ENCODE data around the gene EML5. TPM values are rescaled to one million over a fixed set of nuclear protein-coding genes. Genes with fewer than 3 reads are reported as not detected.

EML5 gene
- total RNA-seq, 2 donors from 2014 or later = 0.41 to 0.71 TPM

- TF ChIP-seq, protein P1, sequence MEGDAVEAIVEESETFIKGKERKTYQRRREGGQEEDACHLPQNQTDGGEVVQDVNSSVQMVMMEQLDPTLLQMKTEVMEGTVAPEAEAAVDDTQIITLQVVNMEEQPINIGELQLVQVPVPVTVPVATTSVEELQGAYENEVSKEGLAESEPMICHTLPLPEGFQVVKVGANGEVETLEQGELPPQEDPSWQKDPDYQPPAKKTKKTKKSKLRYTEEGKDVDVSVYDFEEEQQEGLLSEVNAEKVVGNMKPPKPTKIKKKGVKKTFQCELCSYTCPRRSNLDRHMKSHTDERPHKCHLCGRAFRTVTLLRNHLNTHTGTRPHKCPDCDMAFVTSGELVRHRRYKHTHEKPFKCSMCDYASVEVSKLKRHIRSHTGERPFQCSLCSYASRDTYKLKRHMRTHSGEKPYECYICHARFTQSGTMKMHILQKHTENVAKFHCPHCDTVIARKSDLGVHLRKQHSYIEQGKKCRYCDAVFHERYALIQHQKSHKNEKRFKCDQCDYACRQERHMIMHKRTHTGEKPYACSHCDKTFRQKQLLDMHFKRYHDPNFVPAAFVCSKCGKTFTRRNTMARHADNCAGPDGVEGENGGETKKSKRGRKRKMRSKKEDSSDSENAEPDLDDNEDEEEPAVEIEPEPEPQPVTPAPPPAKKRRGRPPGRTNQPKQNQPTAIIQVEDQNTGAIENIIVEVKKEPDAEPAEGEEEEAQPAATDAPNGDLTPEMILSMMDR (IDR thresholded peaks at IDR 0.05) = no peak
- H3K27me3 ChIP-seq (replicated peaks; ENCODE audit: insufficient read depth) = no peaks in the 10 kb centered on the region
- H3K27ac ChIP-seq = no peak overlapping the region
- H3K9me3 ChIP-seq = no peaks in the 10 kb centered on the region
- H3K4me3 ChIP-seq = no peak overlapping the region
- no peaks in the 10 kb centered on the region for H3K36me3 ChIP-seq
- no peaks in the 10 kb centered on the region for H3K4me1 ChIP-seq (ENCODE audit: control insufficient read depth in 1 of 2, low read depth in 2 of 2)
- no peak for DNase-seq (ENCODE audit: low spot score)
- ATAC-seq (ENCODE audit: insufficient number of reproducible peaks, low FRiP score, low read depth) = no peak
These were observed 161.7 kb downstream of the EML5 start for GRCh38 chr14:88631091-88631490.

GRCh38 chr14:88630565-88630964 lies 162.2 kb downstream of the EML5 start:
- DNase-seq (ENCODE audit: low spot score) = no peak
- ATAC-seq (ENCODE audit: insufficient number of reproducible peaks, low FRiP score, low read depth) = no peak
- Histone ChIP-seq H3K27ac (no peak overlapping the region), H3K27me3 (replicated peaks; ENCODE audit: insufficient read depth) (no peaks in the 10 kb centered on the region), H3K4me1 (ENCODE audit: control insufficient read depth in 1 of 2, low read depth in 2 of 2) (no peaks in the 10 kb centered on the region), H3K4me3 (no peak overlapping the region), H3K9me3 (no peaks in the 10 kb centered on the region), H3K36me3 (no peaks in the 10 kb centered on the region)
- TF ChIP-seq, protein P1 (IDR thresholded peaks at IDR 0.05) = no peak

- ATAC-seq (ENCODE audit: insufficient number of reproducible peaks, low FRiP score, low read depth) (no peak), DNase-seq (ENCODE audit: low spot score) (no peak)
- Histone ChIP-seq H3K4me3 (no peak overlapping the region), H3K4me1 (ENCODE audit: control insufficient read depth in 1 of 2, low read depth in 2 of 2) (no peaks in the 10 kb centered on the region), H3K27ac (no peak overlapping the region), H3K27me3 (replicated peaks; ENCODE audit: insufficient read depth) (no peaks in the 10 kb centered on the region), H3K36me3 (no peaks in the 10 kb centered on the region), H3K9me3 (no peaks in the 10 kb centered on the region)
- TF ChIP-seq, protein P1 (IDR thresholded peaks at IDR 0.05) = no peak
These were observed 164.3 kb downstream of the EML5 start for GRCh38 chr14:88628462-88628861.

GRCh38 chr14:88628033-88628432 lies 164.7 kb downstream of the EML5 start:
- no peak overlapping the region for H3K4me3 ChIP-seq
- ATAC-seq (ENCODE audit: insufficient number of reproducible peaks, low FRiP score, low read depth) (no peak), DNase-seq (ENCODE audit: low spot score) (no peak)
- H3K36me3 ChIP-seq = no peaks in the 10 kb centered on the region
- no peak overlapping the region for H3K27ac ChIP-seq
- H3K27me3 ChIP-seq (replicated peaks; ENCODE audit: insufficient read depth) = no peaks in the 10 kb centered on the region
- TF ChIP-seq, protein P1 (IDR thresholded peaks at IDR 0.05) = no peak
- no peaks in the 10 kb centered on the region for H3K4me1 ChIP-seq (ENCODE audit: control insufficient read depth in 1 of 2, low read depth in 2 of 2)
- no peaks in the 10 kb centered on the region for H3K9me3 ChIP-seq

- no peak for DNase-seq (ENCODE audit: low spot score)
- no peak for ATAC-seq (ENCODE audit: insufficient number of reproducible peaks, low FRiP score, low read depth)
- Histone ChIP-seq H3K27ac (no peak overlapping the region), H3K27me3 (replicated peaks; ENCODE audit: insufficient read depth) (no peaks in the 10 kb centered on the region), H3K4me1 (ENCODE audit: control insufficient read depth in 1 of 2, low read depth in 2 of 2) (no peaks in the 10 kb centered on the region), H3K9me3 (no peaks in the 10 kb centered on the region), H3K36me3 (no peaks in the 10 kb centered on the region), H3K4me3 (no peak overlapping the region)
- TF ChIP-seq, protein P1 (IDR thresholded peaks at IDR 0.05) = no peak
These were observed 167.1 kb downstream of the EML5 start for GRCh38 chr14:88625671-88626070.

Data from thoracic aorta (tissue), 2 donors.